SW480 (cell line): ENCODE results near the gene RPP30.

Source experiments
- DNase-seq: peaks from one replicate; pipeline ENCODE4 v3.0.0-alpha.2; 2016; ENCODE audit warnings: low spot score

The RPP30 gene

GRCh38 chr10:90944749-90945148 lies 73.0 kb downstream of the RPP30 start:
- DNase-seq = no peak

- no peak for DNase-seq
Measured at GRCh38 chr10:90945491-90946070, 73.8 kb downstream of the RPP30 start.

- DNase-seq = no peak
Measured at GRCh38 chr10:90947030-90947960, 75.5 kb downstream of the RPP30 start.
